Ovary (tissue), 9 donors: ENCODE measurements around the gene SCIN. TPM values are rescaled to one million over a fixed set of nuclear protein-coding genes. Genes with fewer than 3 reads are reported as not detected.

ENCODE experiments used
- DNase-seq, 5 donors: peaks; one replicate each; pipeline ENCODE4 v3.0.0-alpha.2; 2019 to 2020
- H3K27ac ChIP-seq, 2 donors: fragments of 200-600 bp; one replicate each; pipeline versions ENCODE4 v1.5.1 to v1.8.0; 2019 to 2022
- H3K27me3 ChIP-seq: fragments of 200-600 bp; one replicate; pipeline ENCODE4 v1.8.0; 2022
- H3K36me3 ChIP-seq: fragments of 200-600 bp; sonication (generic); one replicate; pipeline ENCODE4 v1.5.1; 2019
- H3K4me1 ChIP-seq: one replicate; pipeline ENCODE4 v1.8.1; 2013; ENCODE audit warnings: mild to moderate bottlenecking, moderate library complexity; ENCODE audit not compliant: insufficient read depth
- H3K4me3 ChIP-seq: fragments of 200-600 bp; sonication (generic); one replicate; pipeline ENCODE4 v1.5.1; 2017
- H3K9me3 ChIP-seq, 2 donors: fragments of 200-600 bp in 1 of 2; sonication (generic) in 1 of 2; one replicate each; pipeline versions ENCODE4 v1.5.1 to v1.8.1; 2013 to 2019; ENCODE audit warnings: mild to moderate bottlenecking in 1 of 2, moderate library complexity in 1 of 2
- EP300 ChIP-seq: sonication (generic); formaldehyde crosslinking; IDR thresholded peaks from one replicate; pipeline ENCODE4 v1.6.1; 2017; ENCODE audit warnings: antibody characterized with exemption
- POLR2A ChIP-seq: fragments of 450-650 bp; IDR thresholded peaks from one replicate; pipeline ENCODE4 v1.6.1; 2017; ENCODE audit warnings: antibody characterized with exemption, mild to moderate bottlenecking, moderate library complexity
- WGBS, 3 donors: extraction: QIAGEN DNeasy Blood & Tissue Kit in 1 of 3; methylation state at CpG; one replicate each; pipeline versions ENCODE4 v1.1.5 to v1.1.7; 2013 to 2017; 5-methylcytosine and 5-hydroxymethylcytosine counted together
- intact Hi-C, 4 donors: fragments of 100-400 bp; cut with DNase I; formaldehyde crosslinking; loops; one replicate each; pipeline versions ENCODE4 v1.11.0 to v1.15.1; 2022 to 2023
- polyA plus RNA-seq, 2 donors: library from polyadenylated mRNA; stranded (reverse); fragments of 200-250 nt in 1 of 2; fragments of 350-450 nt in 1 of 2; fragmentation: Illumina TruSeq in 1 of 2; extraction: RNeasy Lipid Tissue Mini Kit (QIAGEN cat#74804) in 1 of 2; gene quantifications; one replicate each; pipeline ENCODE4 v1.2.3, GENCODE V29; 2013 to 2014
- total RNA-seq, 7 donors: library from RNA; depleted of rRNA in 2 of 7; stranded (reverse); fragments of >200 nt in 2 of 7; fragmentation: NEBNext Ultra II Directional in 3 of 7; extraction: Animal tissue kit (Norgen Biotek cat#: 25700) in 3 of 7; gene quantifications; one replicate each; pipeline versions ENCODE4 v1.1.0 to v1.2.4, GENCODE V29; 2016 to 2023
- TF ChIP-seq, protein P1 (sequence below), 3 donors: fragments of 450-650 bp in 2 of 3; fragments of 200-600 bp in 1 of 3; IDR thresholded peaks; one replicate each; pipeline versions ENCODE4 v1.5.1 to v1.8.0; 2016 to 2022; ENCODE audit warnings: antibody characterized with exemption in 3 of 3, mild to moderate bottlenecking in 1 of 3
- donor health status: DM: no; HTN: no; CAD: no; lungs with moderate emphysema.
- donor health status: DM: no; HTN: no; CAD: no.
- donor health status: Bipolar disorder and iron deficiency.
- donor health status: DM: yes; HTN: yes; CAD: no.
- donor health status: DM: no; HTN: no; CAD: no.
- donor health status: DM: yes; HTN: yes; CAD: no.

SCIN gene
- total and polyA plus RNA-seq, 9 donors: 1.3 to 5.1 (median 2.2) TPM

GRCh38 chr7:12578930-12579640, 8.6 kb downstream of the SCIN start:
- no peaks in the 10 kb centered on the region for H3K9me3 ChIP-seq
- TF ChIP-seq POLR2A: no peak
- TF ChIP-seq, protein P1, sequence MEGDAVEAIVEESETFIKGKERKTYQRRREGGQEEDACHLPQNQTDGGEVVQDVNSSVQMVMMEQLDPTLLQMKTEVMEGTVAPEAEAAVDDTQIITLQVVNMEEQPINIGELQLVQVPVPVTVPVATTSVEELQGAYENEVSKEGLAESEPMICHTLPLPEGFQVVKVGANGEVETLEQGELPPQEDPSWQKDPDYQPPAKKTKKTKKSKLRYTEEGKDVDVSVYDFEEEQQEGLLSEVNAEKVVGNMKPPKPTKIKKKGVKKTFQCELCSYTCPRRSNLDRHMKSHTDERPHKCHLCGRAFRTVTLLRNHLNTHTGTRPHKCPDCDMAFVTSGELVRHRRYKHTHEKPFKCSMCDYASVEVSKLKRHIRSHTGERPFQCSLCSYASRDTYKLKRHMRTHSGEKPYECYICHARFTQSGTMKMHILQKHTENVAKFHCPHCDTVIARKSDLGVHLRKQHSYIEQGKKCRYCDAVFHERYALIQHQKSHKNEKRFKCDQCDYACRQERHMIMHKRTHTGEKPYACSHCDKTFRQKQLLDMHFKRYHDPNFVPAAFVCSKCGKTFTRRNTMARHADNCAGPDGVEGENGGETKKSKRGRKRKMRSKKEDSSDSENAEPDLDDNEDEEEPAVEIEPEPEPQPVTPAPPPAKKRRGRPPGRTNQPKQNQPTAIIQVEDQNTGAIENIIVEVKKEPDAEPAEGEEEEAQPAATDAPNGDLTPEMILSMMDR (IDR thresholded peaks at IDR 0.05): no peak
- TF ChIP-seq EP300: no peak
- no peak overlapping the region for H3K4me3 ChIP-seq
- no peak overlapping the region for H3K27ac ChIP-seq
- H3K27me3 ChIP-seq: no peaks in the 10 kb centered on the region
- intact Hi-C loops: no loop called here
- H3K36me3 ChIP-seq: no peaks in the 10 kb centered on the region
- DNase-seq: no peak
- no peaks in the 10 kb centered on the region for H3K4me1 ChIP-seq
- WGBS, 3 donors: 70 to 80% (median 72%) methylated on average over 8 of the region's 8 CpGs

DNA sequence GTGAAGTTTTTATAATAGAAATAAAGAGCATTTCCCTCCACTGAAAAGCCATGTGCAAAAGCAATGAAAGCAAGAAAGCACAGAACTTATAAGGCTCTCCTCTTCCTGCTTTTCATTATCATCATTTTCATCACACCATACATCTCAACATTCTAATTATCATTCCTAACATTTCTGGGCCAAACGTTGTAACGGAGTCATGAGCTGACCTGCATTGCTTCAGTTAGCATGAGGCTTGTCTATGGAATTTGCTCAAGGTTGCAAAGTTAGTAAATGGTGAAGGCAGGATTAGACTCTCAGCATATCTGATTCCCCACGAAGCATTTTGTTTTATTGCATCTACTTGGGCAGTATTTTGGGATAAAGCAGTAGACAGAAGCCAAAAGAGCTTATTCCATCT, 11.4 kb downstream of the SCIN start:
- DNase-seq: no peak
- H3K9me3 ChIP-seq: no peaks in the 10 kb centered on the region
- no peaks in the 10 kb centered on the region for H3K27me3 ChIP-seq
- no peak overlapping the region for H3K4me3 ChIP-seq
- WGBS, 3 donors: 19 to 40% (median 32%) methylated on average over 3 of the region's 3 CpGs
- no peaks in the 10 kb centered on the region for H3K36me3 ChIP-seq
- no peaks in the 10 kb centered on the region for H3K4me1 ChIP-seq
- intact Hi-C loops: no loop called here
- TF ChIP-seq, protein P1 (IDR thresholded peaks at IDR 0.05): no peak
- TF ChIP-seq EP300 (no peak), POLR2A (no peak)
- H3K27ac ChIP-seq: no peak overlapping the region

- DNase-seq: no peak
- H3K36me3 ChIP-seq: no peaks in the 10 kb centered on the region
- WGBS, 3 donors: 78 to 83% (median 78%) methylated on average over 3 of the region's 3 CpGs
- H3K9me3 ChIP-seq: no peaks in the 10 kb centered on the region
- no peak overlapping the region for H3K4me3 ChIP-seq
- no peak for TF ChIP-seq EP300
- H3K27ac ChIP-seq: no peak overlapping the region
- no peaks in the 10 kb centered on the region for H3K4me1 ChIP-seq
- H3K27me3 ChIP-seq: no peaks in the 10 kb centered on the region
- intact Hi-C loops: no loop called here
Measured at GRCh38 chr7:12582362-12582761, 11.8 kb downstream of the SCIN start.

DNA sequence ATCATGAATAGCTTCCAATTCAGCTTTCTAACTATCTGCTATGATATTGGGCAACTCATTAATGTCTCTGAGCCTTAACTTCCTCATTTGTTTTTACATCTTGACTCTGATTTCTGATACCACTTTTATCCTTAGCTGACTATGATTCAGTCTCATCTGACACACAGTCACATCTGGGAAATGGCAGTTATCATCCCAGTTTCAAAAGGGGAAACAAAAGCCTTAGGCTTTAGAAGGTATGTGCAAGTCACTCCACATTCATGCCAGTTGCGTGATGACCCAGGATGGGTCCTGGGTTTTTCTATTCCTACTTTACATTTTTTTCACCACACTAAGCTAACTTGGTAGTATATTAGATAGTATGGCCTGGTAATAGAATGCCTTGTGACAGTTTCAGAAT, 12.7 kb downstream of the SCIN start:
- Histone ChIP-seq H3K36me3 (no peaks in the 10 kb centered on the region), H3K9me3 (no peaks in the 10 kb centered on the region), H3K27me3 (no peaks in the 10 kb centered on the region), H3K27ac (no peak overlapping the region), H3K4me3 (no peak overlapping the region), H3K4me1 (no peaks in the 10 kb centered on the region)
- DNase-seq: no peak
- intact Hi-C loops: no loop called here
- TF ChIP-seq EP300: no peak
- 90 to 100% (median 92%) methylated on average over 1 of the region's 1 CpG for WGBS, 3 donors

DNA sequence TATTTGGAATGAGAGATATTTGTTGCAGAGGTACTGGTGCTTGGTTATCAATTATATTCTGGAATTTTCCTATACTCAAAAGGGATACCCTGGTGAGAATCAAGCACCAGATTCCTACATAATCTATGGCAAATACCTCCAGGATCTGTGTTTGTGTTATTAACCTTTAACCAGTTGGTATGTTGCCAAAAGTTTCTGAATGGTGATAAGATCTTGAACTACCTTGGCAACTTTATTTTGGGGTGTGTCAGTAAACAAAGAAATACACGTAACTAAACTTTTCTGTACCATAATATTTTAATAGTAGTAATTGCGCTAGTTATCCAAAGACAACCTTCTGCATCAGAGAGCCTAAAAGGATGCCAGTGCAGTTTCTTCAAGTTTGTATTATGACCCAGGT, 13.4 kb downstream of the SCIN start:
- no peak overlapping the region for H3K4me3 ChIP-seq
- H3K27me3 ChIP-seq: no peaks in the 10 kb centered on the region
- no peak overlapping the region for H3K27ac ChIP-seq
- DNase-seq: no peak
- H3K9me3 ChIP-seq: no peaks in the 10 kb centered on the region
- intact Hi-C loops: no loop called here
- no peak for TF ChIP-seq EP300
- TF ChIP-seq, protein P1 (IDR thresholded peaks at IDR 0.05): no peak
- no peak for TF ChIP-seq POLR2A
- H3K36me3 ChIP-seq: no peaks in the 10 kb centered on the region
- WGBS, 3 donors: 85 to 88% (median 88%) methylated on average over 2 of the region's 2 CpGs
- no peaks in the 10 kb centered on the region for H3K4me1 ChIP-seq
